Osteocyte (in vitro differentiated cells): ENCODE measurements around the gene FAR1. TPM values are rescaled to one million over a fixed set of nuclear protein-coding genes. Genes with fewer than 3 reads are reported as not detected.

Source experiments
- DNase-seq: peaks from one replicate; pipeline ENCODE4 v3.0.0; 2021; ENCODE audit warnings: mixed read lengths; ENCODE audit not compliant: unreplicated experiment; ENCODE audit errors: extremely low spot score
- H3K27ac Mint-ChIP-seq: one replicate; pipeline ENCODE4 v1.8.0; 2021; ENCODE audit warnings: mild to moderate bottlenecking, mixed read lengths; ENCODE audit not compliant: unreplicated experiment
- H3K27me3 Mint-ChIP-seq: one replicate; pipeline ENCODE4 v1.8.0; 2021; ENCODE audit warnings: mixed read lengths; ENCODE audit not compliant: unreplicated experiment
- H3K36me3 Mint-ChIP-seq: one replicate; pipeline ENCODE4 v1.8.0; 2021; ENCODE audit warnings: mixed read lengths; ENCODE audit not compliant: unreplicated experiment
- H3K4me1 Mint-ChIP-seq: one replicate; pipeline ENCODE4 v1.8.0; 2021; ENCODE audit warnings: mixed read lengths; ENCODE audit not compliant: unreplicated experiment
- H3K4me3 Mint-ChIP-seq: one replicate; pipeline ENCODE4 v1.8.0; 2021; ENCODE audit warnings: mild to moderate bottlenecking, moderate library complexity, mixed read lengths; ENCODE audit not compliant: unreplicated experiment
- H3K9me3 Mint-ChIP-seq: one replicate; pipeline ENCODE4 v1.8.0; 2021; ENCODE audit warnings: mixed read lengths; ENCODE audit not compliant: unreplicated experiment
- CTCF ChIP-seq: fragments of 200-600 bp; sonication (generic); IDR thresholded peaks from 2 replicates; pipeline ENCODE4 v1.5.0; 2021; ENCODE audit warnings: antibody characterized with exemption, mild to moderate bottlenecking, moderate library complexity
- total RNA-seq: library from RNA; stranded (reverse); gene quantifications from 2 replicates; pipeline ENCODE4 v1.2.1, GENCODE V29; 2021

FAR1 gene
- total RNA-seq, 1 donor from 2014 or later, result 50.8 TPM

- no peak for TF ChIP-seq CTCF
- H3K9me3 Mint-ChIP-seq, result no peaks in the 10 kb centered on the region
Measured at GRCh38 chr11:13635290-13635689, 33.2 kb upstream of the FAR1 start.

GRCh38 chr11:13635804-13636203 is 32.7 kb upstream of the FAR1 start:
- Mint-ChIP-seq H3K4me1 (no peaks in the 10 kb centered on the region), H3K9me3 (no peaks in the 10 kb centered on the region), H3K4me3 (no peak overlapping the region), H3K27me3 (peaks cover 22% of the 10 kb centered on the region), H3K36me3 (no peaks in the 10 kb centered on the region), H3K27ac (no peak overlapping the region)
- TF ChIP-seq CTCF, result no peak
- DNase-seq, result no peak

More at GRCh38 chr11:13635290-13635689, 33.2 kb upstream of the FAR1 start:
- DNase-seq, result no peak
- H3K4me3 Mint-ChIP-seq, result no peak overlapping the region
- H3K27ac Mint-ChIP-seq, result no peak overlapping the region
- no peaks in the 10 kb centered on the region for H3K4me1 Mint-ChIP-seq
- H3K27me3 Mint-ChIP-seq, result peaks cover 20% of the 10 kb centered on the region
- H3K36me3 Mint-ChIP-seq, result no peaks in the 10 kb centered on the region

- Mint-ChIP-seq H3K36me3 (no peaks in the 10 kb centered on the region), H3K27ac (no peak overlapping the region), H3K4me3 (no peak overlapping the region), H3K9me3 (no peaks in the 10 kb centered on the region), H3K4me1 (no peaks in the 10 kb centered on the region), H3K27me3 (peaks cover 35% of the 10 kb centered on the region)
- no peak for DNase-seq
- TF ChIP-seq CTCF, result no peak
Measured at GRCh38 chr11:13637125-13638069, 31.1 kb upstream of the FAR1 start.

GRCh38 chr11:13638422-13638821 is 30.0 kb upstream of the FAR1 start:
- TF ChIP-seq CTCF, result no peak
- H3K4me1 Mint-ChIP-seq, result no peaks in the 10 kb centered on the region
- no peak overlapping the region for H3K4me3 Mint-ChIP-seq
- no peak for DNase-seq
- H3K27me3 Mint-ChIP-seq, result peaks cover 41% of the 10 kb centered on the region
- H3K36me3 Mint-ChIP-seq, result no peaks in the 10 kb centered on the region
- no peak overlapping the region for H3K27ac Mint-ChIP-seq
- no peaks in the 10 kb centered on the region for H3K9me3 Mint-ChIP-seq

GRCh38 chr11:13644997-13645687 is 23.3 kb upstream of the FAR1 start:
- Mint-ChIP-seq H3K36me3 (no peaks in the 10 kb centered on the region), H3K9me3 (no peaks in the 10 kb centered on the region), H3K27me3 (peaks cover 40% of the 10 kb centered on the region), H3K4me3 (no peak overlapping the region), H3K4me1 (no peaks in the 10 kb centered on the region), H3K27ac (no peak overlapping the region)
- DNase-seq, result no peak
- no peak for TF ChIP-seq CTCF
